DOHH2 (cell line): Measurements from ENCODE around the gene RAVER2.

ENCODE experiments used
- CTCF ChIP-seq: fragments of 200-600 bp; sonication (generic); IDR thresholded peaks from one replicate; pipeline ENCODE4 v1.5.1; 2014; ENCODE audit warnings: antibody characterized with exemption, mild to moderate bottlenecking, low read depth, low read length; ENCODE audit not compliant: poor library complexity, severe bottlenecking
- EZH2phosphoT487 ChIP-seq: fragments of 200-600 bp; sonication (generic); IDR thresholded peaks from 2 replicates; pipeline ENCODE4 v1.6.1; 2017; ENCODE audit warnings: borderline replicate concordance, mild to moderate bottlenecking, antibody characterized with exemption, low read length, moderate library complexity, mixed read lengths

- TF ChIP-seq CTCF (no peak), EZH2phosphoT487 (no peak)
Observed at GRCh38 chr1:64841330-64842065, 96.6 kb downstream of the RAVER2 start.
